A549 (cell line): Measurements from ENCODE around the gene C1orf21. TPM values are rescaled to one million over a fixed set of nuclear protein-coding genes. Genes with fewer than 3 reads are reported as not detected.

ENCODE experiments used
- ATAC-seq, 2 experiments: fragments of 200-7000 bp in 1 of 2; fragments of >200 bp in 1 of 2; cut with Nextera tagmentation in 1 of 2; cut with Tn5 transposase in 1 of 2; 3 replicates each; pipeline versions ENCODE4 v1.8.0 to v1.9.1; 2018 to 2020; ENCODE audit warnings: mild to moderate bottlenecking in 1 of 2, moderate library complexity in 1 of 2
- CTCF ChIA-PET: fragments of 300-600 bp; sonication (Branson Sonifier 250); formaldehyde crosslinking; extraction: SDS; loops from one replicate; lab custom pipeline; 2021; ENCODE audit warnings: antibody characterized with exemption, inconsistent platforms; lab: Yijun Ruan, JAX
- POLR2A ChIA-PET: fragments of 350-600 bp; formaldehyde crosslinking; extraction: SDS; loops from one replicate; lab custom pipeline; 2021; ENCODE audit warnings: antibody characterized with exemption, inconsistent platforms; lab: Yijun Ruan, JAX
- DNase-seq, 2 experiments: peaks; one replicate each; pipeline versions ENCODE4 v3.0.0 to v3.0.0-alpha.2; 2011 to 2016; ENCODE audit warnings: low read depth in 1 of 2, low spot score in 1 of 2
- FAIRE-seq: peaks from 2 replicates; lab custom pipeline; 2011; peaks lifted over from hg19 to GRCh38; lab: Jason Lieb, UNC
- H3K27ac ChIP-seq, 2 experiments: fragments of >200 bp; sonication (Bioruptor Twin); formaldehyde crosslinking; 3 replicates each; pipeline ENCODE4 v1.5.1; 2016 to 2017
- H3K4me1 ChIP-seq: fragments of >200 bp; sonication (Bioruptor Twin); formaldehyde crosslinking; 3 replicates; pipeline ENCODE4 v1.6.1; 2016
- H3K4me2 ChIP-seq: fragments of >200 bp; sonication (Bioruptor Twin); formaldehyde crosslinking; 3 replicates; pipeline ENCODE4 v1.6.1; 2016
- H3K4me3 ChIP-seq: fragments of >200 bp; sonication (Bioruptor Twin); formaldehyde crosslinking; 3 replicates; pipeline ENCODE4 v1.5.1; 2016
- H3K9me3 ChIP-seq: fragments of >200 bp; sonication (Bioruptor Twin); formaldehyde crosslinking; 3 replicates; pipeline ENCODE4 v1.6.1; 2016
- ATOH8 ChIP-seq: fragments of 250-450 bp; sonication (Bioruptor Pico); IDR thresholded peaks from 2 replicates; pipeline ENCODE4 v1.5.0; 2020; ENCODE audit warnings: low read depth, mild to moderate bottlenecking, moderate library complexity
- BHLHE40 ChIP-seq: IDR thresholded peaks from 2 replicates; pipeline ENCODE4 v1.6.1; 2012; ENCODE audit warnings: low read depth, low read length, inconsistent platforms
- CBX2 ChIP-seq: fragments of 200-600 bp; sonication (generic); IDR thresholded peaks from 2 replicates; pipeline ENCODE4 v1.6.1; 2016; ENCODE audit warnings: low read depth, mild to moderate bottlenecking, borderline replicate concordance
- CEBPB ChIP-seq, 2 experiments: fragments of >200 bp in 1 of 2; sonication (Bioruptor Twin) in 1 of 2; formaldehyde crosslinking in 1 of 2; IDR thresholded peaks; 2 replicates each; pipeline ENCODE4 v1.6.1; 2012 to 2016
- EHF ChIP-seq: fragments of 250-450 bp; sonication (Bioruptor Pico); IDR thresholded peaks from 2 replicates; pipeline ENCODE4 v1.5.0; 2020; ENCODE audit warnings: mild to moderate bottlenecking
- ELK1 ChIP-seq: fragments of 150-350 bp; IDR thresholded peaks from 2 replicates; pipeline ENCODE4 v1.6.1; 2014; ENCODE audit warnings: low read depth, mild to moderate bottlenecking, low read length
- FOXS1 ChIP-seq: fragments of 250-450 bp; sonication (Bioruptor Pico); IDR thresholded peaks from 2 replicates; pipeline ENCODE4 v1.5.0; 2020; ENCODE audit warnings: mild to moderate bottlenecking, moderate library complexity
- JUNB ChIP-seq: fragments of >200 bp; sonication (Bioruptor Twin); formaldehyde crosslinking; IDR thresholded peaks from 2 replicates; pipeline ENCODE4 v1.6.1; 2016
- KDM5A ChIP-seq: fragments of 200-600 bp; sonication (generic); IDR thresholded peaks from 2 replicates; pipeline ENCODE4 v1.6.1; 2016; ENCODE audit warnings: antibody characterized with exemption, mild to moderate bottlenecking
- MAZ ChIP-seq: fragments of 150-350 bp; IDR thresholded peaks from 2 replicates; pipeline ENCODE4 v1.6.1; 2014; ENCODE audit warnings: antibody characterized with exemption, low read depth, low read length, borderline replicate concordance
- NFE2L2 ChIP-seq: fragments of 150-350 bp; conservative IDR thresholded peaks from 2 replicates; pipeline ENCODE4 v1.6.1; 2014; ENCODE audit warnings: low read length
- NPAS2 ChIP-seq: fragments of 250-450 bp; sonication (Bioruptor Pico); IDR thresholded peaks from 2 replicates; pipeline ENCODE4 v1.8.0; 2022; ENCODE audit warnings: mild to moderate bottlenecking, moderate library complexity, borderline replicate concordance
- POLR2AphosphoS2 ChIP-seq: conservative IDR thresholded peaks from 2 replicates; pipeline ENCODE4 v1.6.1; 2012; ENCODE audit warnings: low read length, improper control_type of control experiment, inconsistent platforms
- RARB ChIP-seq: fragments of 250-450 bp; sonication (Bioruptor Pico); IDR thresholded peaks from 2 replicates; pipeline ENCODE4 v1.8.0; 2021; ENCODE audit warnings: mild to moderate bottlenecking, moderate library complexity
- RCOR1 ChIP-seq: fragments of 150-350 bp; IDR thresholded peaks from 2 replicates; pipeline ENCODE4 v1.6.1; 2014; ENCODE audit warnings: antibody characterized with exemption, low read length, low read depth
- REST ChIP-seq: fragments of 200-600 bp; sonication (generic); IDR thresholded peaks from 2 replicates; pipeline ENCODE4 v1.6.1; 2016; ENCODE audit warnings: antibody characterized with exemption, mild to moderate bottlenecking, moderate library complexity
- RFX5 ChIP-seq: fragments of 450-650 bp; IDR thresholded peaks from 2 replicates; pipeline ENCODE4 v1.7.1; 2014; ENCODE audit warnings: antibody characterized with exemption, mild to moderate bottlenecking, moderate library complexity
- TFCP2L1 ChIP-seq: fragments of 250-450 bp; sonication (Bioruptor Pico); IDR thresholded peaks from 2 replicates; pipeline ENCODE4 v1.5.0; 2021; ENCODE audit warnings: mild to moderate bottlenecking
- TP53 ChIP-seq: fragments of 250-450 bp; sonication (Bioruptor Pico); IDR thresholded peaks from 2 replicates; pipeline ENCODE4 v1.5.0; 2021; ENCODE audit warnings: mild to moderate bottlenecking, moderate library complexity
- USF2 ChIP-seq: fragments of 450-650 bp; IDR thresholded peaks from 2 replicates; pipeline ENCODE4 v1.6.1; 2014; ENCODE audit warnings: antibody characterized with exemption
- ZC3H11A ChIP-seq: fragments of 450-650 bp; IDR thresholded peaks from 2 replicates; pipeline ENCODE4 v1.6.1; 2014; ENCODE audit warnings: antibody characterized with exemption, mild to moderate bottlenecking
- ZFP36 ChIP-seq: fragments of 450-650 bp; IDR thresholded peaks from 2 replicates; pipeline ENCODE4 v1.6.1; 2014; ENCODE audit warnings: borderline replicate concordance; ENCODE audit not compliant: partially characterized antibody
- WGBS: methylation state at CpG from one replicate; pipeline ENCODE4 v1.1.6; 2017; ENCODE audit errors: missing lambda C conversion rate; 5-methylcytosine and 5-hydroxymethylcytosine counted together
- polyA plus RNA-seq, 4 experiments: library from polyadenylated mRNA; depleted of rRNA in 3 of 4; stranded (reverse); fragments of >200 nt; fragmentation: RNase III in 1 of 4; extraction: RNeasy Plus Mini Kit Qiagen cat#74134 plus additional on column Dnase treatment in 1 of 4; gene quantifications; 2 replicates in 3 of 4; 3 replicates in 1 of 4; pipeline ENCODE4 v1.2.3, GENCODE V29; 2011 to 2017
- TF ChIP-seq, protein P1 (sequence below): fragments of >200 bp; sonication (Bioruptor Twin); formaldehyde crosslinking; IDR thresholded peaks from 3 replicates; pipeline ENCODE4 v1.5.1; 2016

C1orf21 gene
- polyA plus RNA-seq, 2 of the 4 experiments (the other 2 are of a cell fraction): 11.4 to 11.6 TPM

DNA sequence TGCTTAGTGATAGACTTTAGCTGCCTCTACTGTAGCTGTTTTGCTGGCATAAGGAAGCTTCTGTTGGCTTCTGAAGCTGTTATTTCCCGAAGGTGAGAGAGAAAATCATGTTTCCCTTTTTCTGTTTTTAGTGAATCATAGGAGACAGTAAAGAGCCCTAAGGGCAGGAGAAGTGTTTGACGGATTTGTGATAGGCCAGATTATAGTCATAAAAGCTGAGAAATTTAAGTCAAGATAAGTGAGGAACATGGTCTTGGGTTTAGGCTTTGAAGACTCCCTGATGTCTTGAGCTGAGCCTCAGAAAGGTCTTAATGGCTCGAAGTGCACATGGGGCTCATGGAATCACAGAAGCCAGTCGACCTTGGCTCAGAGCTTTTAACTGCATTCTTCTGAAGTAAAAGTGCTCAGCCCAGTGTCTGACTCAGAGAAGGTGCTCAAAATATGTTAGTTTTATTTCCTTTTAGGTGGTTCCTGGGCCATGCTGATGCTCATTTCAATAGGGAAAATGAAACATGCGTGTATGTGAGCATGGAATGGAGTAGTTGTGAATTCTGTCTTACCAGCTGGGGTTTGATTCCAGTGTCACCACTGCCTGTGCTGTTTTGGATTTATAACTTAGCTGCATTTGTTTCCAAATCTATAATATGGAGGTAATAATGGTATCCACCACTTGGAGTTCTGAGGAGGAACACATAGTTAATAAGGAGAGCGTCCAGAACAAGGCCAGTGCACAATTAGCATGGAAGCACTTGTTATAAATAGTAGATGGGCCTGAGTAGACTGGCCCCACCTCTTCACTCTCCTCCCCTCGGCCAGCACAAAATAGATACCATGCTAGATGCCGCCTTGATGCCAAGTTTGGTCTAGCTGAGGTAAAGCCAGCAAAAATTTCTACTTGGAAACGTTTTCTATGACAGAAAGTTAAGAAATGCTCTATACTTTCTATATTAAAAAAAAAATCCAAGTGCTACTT is 99.2 kb downstream of the C1orf21 start:
- POLR2A ChIA-PET: no interaction called here
- Histone ChIP-seq H3K4me2 (peak overlapping the region; percentile 21), H3K4me3 (no peak overlapping the region), H3K27ac (peak overlapping the region in 1 of 2 experiments; percentile 49; a peak in 2 of 6 replicates), H3K4me1 (peaks cover 35% of the 10 kb centered on the region), H3K9me3 (no peaks in the 10 kb centered on the region)
- TF ChIP-seq ZC3H11A (no peak), NPAS2 (CRISPR knock-in tag) (no peak), CEBPB (IDR thresholded peaks at IDR 0.05) (no peak), USF2 (no peak), BHLHE40 (no peak), RFX5 (no peak), CBX2 (no peak), RARB (CRISPR knock-in tag) (no peak), JUNB (no peak), KDM5A (no peak), ZFP36 (no peak), MAZ (no peak), FOXS1 (CRISPR knock-in tag) (no peak), POLR2AphosphoS2 (no peak), REST (no peak), RCOR1 (no peak)
- TF ChIP-seq, protein P1, sequence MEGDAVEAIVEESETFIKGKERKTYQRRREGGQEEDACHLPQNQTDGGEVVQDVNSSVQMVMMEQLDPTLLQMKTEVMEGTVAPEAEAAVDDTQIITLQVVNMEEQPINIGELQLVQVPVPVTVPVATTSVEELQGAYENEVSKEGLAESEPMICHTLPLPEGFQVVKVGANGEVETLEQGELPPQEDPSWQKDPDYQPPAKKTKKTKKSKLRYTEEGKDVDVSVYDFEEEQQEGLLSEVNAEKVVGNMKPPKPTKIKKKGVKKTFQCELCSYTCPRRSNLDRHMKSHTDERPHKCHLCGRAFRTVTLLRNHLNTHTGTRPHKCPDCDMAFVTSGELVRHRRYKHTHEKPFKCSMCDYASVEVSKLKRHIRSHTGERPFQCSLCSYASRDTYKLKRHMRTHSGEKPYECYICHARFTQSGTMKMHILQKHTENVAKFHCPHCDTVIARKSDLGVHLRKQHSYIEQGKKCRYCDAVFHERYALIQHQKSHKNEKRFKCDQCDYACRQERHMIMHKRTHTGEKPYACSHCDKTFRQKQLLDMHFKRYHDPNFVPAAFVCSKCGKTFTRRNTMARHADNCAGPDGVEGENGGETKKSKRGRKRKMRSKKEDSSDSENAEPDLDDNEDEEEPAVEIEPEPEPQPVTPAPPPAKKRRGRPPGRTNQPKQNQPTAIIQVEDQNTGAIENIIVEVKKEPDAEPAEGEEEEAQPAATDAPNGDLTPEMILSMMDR: no peak
- 42% methylated on average over 9 of the region's 9 CpGs for WGBS
- CTCF ChIA-PET: interaction anchor here (1.0 to 1.5 kb wide), 3 partner anchors 9 to 108 kb away, joined by 3 to 4 read pairs (median 3); no protein-coding TSS in a partner anchor
- peak in 1 of 2 experiments; percentile 7 for DNase-seq
- FAIRE-seq: no peak
- no peak; a peak in 2 of 6 replicates for ATAC-seq

GRCh38 chr1:184486761-184487445 is 100.1 kb downstream of the C1orf21 start:
- 60% methylated on average over 6 of the region's 6 CpGs for WGBS
- no peak for DNase-seq
- no peak for FAIRE-seq
- H3K4me3 ChIP-seq: no peak overlapping the region
- TF ChIP-seq NFE2L2 (no peak), CEBPB (IDR thresholded peaks at IDR 0.05) (no peak), EHF (CRISPR knock-in tag) (no peak), TP53 (no peak), ATOH8 (CRISPR knock-in tag) (no peak), POLR2AphosphoS2 (no peak), ELK1 (no peak), TFCP2L1 (CRISPR knock-in tag) (no peak)
- H3K4me1 ChIP-seq: peaks cover 42% of the 10 kb centered on the region
- 0 out of 6 replicates have a peak overlapping the region, but pooled peaks of 1 of the 2 experiments have one; percentile 10 for H3K27ac ChIP-seq
- no peak for ATAC-seq
- H3K4me2 ChIP-seq: no peak overlapping the region
- ChIA-PET POLR2A (no interaction called here), CTCF (interaction anchor here (1.5 kb wide), 1 partner anchor 14 kb away, joined by 4 read pairs; no protein-coding TSS in a partner anchor)
- H3K9me3 ChIP-seq: no peaks in the 10 kb centered on the region
